Gastroesophageal sphincter (tissue), 4 donors: ENCODE measurements around the gene TBC1D1. TPM values are rescaled to one million over a fixed set of nuclear protein-coding genes. Genes with fewer than 3 reads are reported as not detected.

Source experiments
- ATAC-seq: fragments of 150-250 bp; one replicate; pipeline ENCODE4 v1.9.1; 2016; ENCODE audit warnings: mild to moderate bottlenecking, moderate library complexity
- H3K27ac ChIP-seq, 4 donors: fragments of 200-600 bp; sonication (generic) in 3 of 4; 1 replicate in 3 of 4; 2 replicates in 1 of 4; pipeline ENCODE4 v1.5.1; 2016 to 2019
- H3K27me3 ChIP-seq: fragments of 200-600 bp; sonication (generic); one replicate; pipeline ENCODE4 v1.5.1; 2019
- H3K36me3 ChIP-seq, 2 donors: fragments of 200-600 bp; sonication (generic); one replicate each; pipeline ENCODE4 v1.5.1; 2019; ENCODE audit warnings: control low read depth in 1 of 2
- H3K4me1 ChIP-seq, 3 donors: fragments of 200-600 bp; sonication (generic); 1 replicate in 2 of 3; 2 replicates in 1 of 3; pipeline ENCODE4 v1.5.1; 2016 to 2019; ENCODE audit warnings: control low read depth in 2 of 3
- H3K4me3 ChIP-seq, 2 donors: fragments of 200-600 bp; sonication (generic); one replicate each; pipeline ENCODE4 v1.5.1; 2019; ENCODE audit warnings: mild to moderate bottlenecking in 1 of 2, moderate library complexity in 1 of 2
- H3K9me3 ChIP-seq, 3 donors: fragments of 200-600 bp; sonication (generic); one replicate each; pipeline ENCODE4 v1.5.1; 2017 to 2019; ENCODE audit warnings: control low read depth in 2 of 3
- CTCF ChIP-seq, 4 experiments: fragments of 200-600 bp in 2 of 4; fragments of 450-650 bp in 2 of 4; sonication (generic) in 1 of 4; IDR thresholded peaks; one replicate each; pipeline ENCODE4 v1.5.1; 2017 to 2019; ENCODE audit warnings: antibody characterized with exemption in 4 of 4, mild to moderate bottlenecking in 2 of 4, moderate library complexity in 2 of 4
- EP300 ChIP-seq: sonication (generic); formaldehyde crosslinking; IDR thresholded peaks from one replicate; pipeline ENCODE4 v1.6.1; 2017; ENCODE audit warnings: antibody characterized with exemption, mild to moderate bottlenecking
- POLR2A ChIP-seq, 2 donors: fragments of 450-650 bp; IDR thresholded peaks; one replicate each; pipeline ENCODE4 v1.6.1; 2017; ENCODE audit warnings: antibody characterized with exemption in 2 of 2, mild to moderate bottlenecking in 2 of 2, moderate library complexity in 1 of 2
- POLR2AphosphoS5 ChIP-seq: sonication (generic); formaldehyde crosslinking; IDR thresholded peaks from one replicate; pipeline ENCODE4 v1.6.1; 2017; ENCODE audit warnings: antibody characterized with exemption
- WGBS, 2 donors: methylation state at CpG; one replicate each; pipeline ENCODE4 v1.1.5; 2018; ENCODE audit warnings: low coverage in 1 of 2; 5-methylcytosine and 5-hydroxymethylcytosine counted together
- total RNA-seq, 4 donors: library from RNA; depleted of rRNA; stranded (reverse); fragments of >200 nt; gene quantifications; one replicate each; pipeline ENCODE4 v1.1.0, GENCODE V29; 2016

Gene TBC1D1
- total RNA-seq, 4 donors from 2014 or later = 190 to 279 (median 241) TPM

- Histone ChIP-seq H3K27ac (peak overlapping the region in 3 of 4 donors; percentile 25 to 42 (median 35)), H3K27me3 (no peaks in the 10 kb centered on the region), H3K4me1 (peaks cover 10 to 97% (median 16%) of the 10 kb centered on the region in 3 donors), H3K36me3 (peaks cover 0 to 1% of the 10 kb centered on the region in 2 donors), H3K9me3 (no peaks in the 10 kb centered on the region), H3K4me3 (no peak overlapping the region)
- no peak for TF ChIP-seq POLR2AphosphoS5
- no peak for TF ChIP-seq CTCF (IDR thresholded peaks at IDR 0.05)
- no peak for TF ChIP-seq POLR2A (IDR thresholded peaks at IDR 0.05)
- TF ChIP-seq EP300 = no peak
- ATAC-seq = no peak
Observed at GRCh38 chr4:38009421-38009820, 118.5 kb downstream of the TBC1D1 start.

GRCh38 chr4:38009949-38010348 is 119.1 kb downstream of the TBC1D1 start:
- Histone ChIP-seq H3K4me1 (peaks cover 10 to 97% (median 13%) of the 10 kb centered on the region in 3 donors), H3K9me3 (no peaks in the 10 kb centered on the region), H3K4me3 (no peak overlapping the region), H3K36me3 (peaks cover 0 to 7% of the 10 kb centered on the region in 2 donors), H3K27me3 (no peaks in the 10 kb centered on the region), H3K27ac (peak overlapping the region in 3 of 4 donors; percentile 32 to 42 (median 35))
- no peak for TF ChIP-seq EP300
- no peak for TF ChIP-seq CTCF (IDR thresholded peaks at IDR 0.05)
- no peak for ATAC-seq
- 35 to 61% methylated on average over 3 of the region's 3 CpGs for WGBS, 2 donors

GRCh38 chr4:38011511-38012162 is 120.8 kb downstream of the TBC1D1 start:
- 66% methylated on average over 2 to 3 of the region's 3 CpGs for WGBS, 2 donors
- Histone ChIP-seq H3K9me3 (no peaks in the 10 kb centered on the region), H3K4me3 (no peak overlapping the region), H3K27ac (peak overlapping the region in 1 of 4 donors; percentile 39), H3K36me3 (peaks cover 0 to 19% of the 10 kb centered on the region in 2 donors), H3K4me1 (peaks cover 8 to 97% (median 10%) of the 10 kb centered on the region in 3 donors), H3K27me3 (no peaks in the 10 kb centered on the region)
- no peak for ATAC-seq
- no peak for TF ChIP-seq POLR2AphosphoS5
- no peak for TF ChIP-seq EP300
- no peak for TF ChIP-seq POLR2A (IDR thresholded peaks at IDR 0.05)
- TF ChIP-seq CTCF (IDR thresholded peaks at IDR 0.05) = no peak

- Histone ChIP-seq H3K4me3 (no peak overlapping the region), H3K27me3 (no peaks in the 10 kb centered on the region), H3K36me3 (peaks cover 0 to 32% of the 10 kb centered on the region in 2 donors), H3K4me1 (peaks cover 8 to 80% (median 10%) of the 10 kb centered on the region in 3 donors), H3K9me3 (no peaks in the 10 kb centered on the region), H3K27ac (peak overlapping the region; percentile 20 to 76 (median 56))
- WGBS, 2 donors = 50 to 74% methylated on average over 3 of the region's 9 CpGs
- peak; percentile 37 for ATAC-seq
- TF ChIP-seq EP300 (no peak), POLR2A (IDR thresholded peaks at IDR 0.05) (no peak), CTCF (IDR thresholded peaks at IDR 0.05) (no peak), POLR2AphosphoS5 (no peak)
Observed at GRCh38 chr4:38013461-38014366, 122.8 kb downstream of the TBC1D1 start.
